ENCODE data around the gene BORCS5. TPM values are rescaled to one million over a fixed set of nuclear protein-coding genes. Genes with fewer than 3 reads are reported as not detected.

BORCS5 gene
- total RNA-seq, 5 donors from 2014 or later (not counting 1 experiment from before 2014, with no cell fraction given): 18.0 to 34.0 (median 25.5) TPM

- no CpG with 5 or more reads among the region's 4 CpGs for WGBS (ENCODE audit: insufficient coverage)
- Histone ChIP-seq H3K36me3 (ENCODE audit: control insufficient read depth in 2 of 2, extremely low read depth in 1 of 2, insufficient read depth in 1 of 2, low read length in 1 of 2) (peaks cover 0 to 30% of the 10 kb centered on the region in 2 donors), H3K9me3 (no peaks in the 10 kb centered on the region), H3K4me1 (ENCODE audit: control insufficient read depth in 1 of 2, extremely low read depth in 1 of 2, insufficient read depth in 2 of 2, low read length in 2 of 2) (no peaks in the 10 kb centered on the region), H3K4me3 (ENCODE audit: control insufficient read depth in 1 of 2, extremely low read depth in 1 of 2, low read length in 1 of 2) (no peak overlapping the region), H3K27ac (ENCODE audit: low read length) (no peak overlapping the region), H3K27me3 (replicated peaks in 1 of 2; ENCODE audit: control insufficient read depth in 2 of 2, extremely low read depth in 1 of 2, insufficient read depth in 2 of 2, low read length in 1 of 2) (no peaks in the 10 kb centered on the region)
- Mint-ChIP-seq H3K4me3 (no peak overlapping the region), H3K27me3 (no peaks in the 10 kb centered on the region), H3K36me3 (peaks cover 66% of the 10 kb centered on the region), H3K9me3 (no peaks in the 10 kb centered on the region), H3K27ac (no peak overlapping the region), H3K4me1 (peaks cover 24 to 54% (median 49%) of the 10 kb centered on the region in 3 donors)
- ATAC-seq (replicated peaks in 1 of 4): no peak
- no peak for DNase-seq
- POLR2A ChIA-PET: interaction anchor here in 1 of 2 donors (0.6 kb wide), 1 partner anchor 23 kb away, joined by 5 read pairs; no protein-coding TSS in a partner anchor
- CTCF ChIA-PET: interaction anchor here in 1 of 2 donors (0.5 kb wide), 1 partner anchor 27 kb away, joined by 4 read pairs; no protein-coding TSS in a partner anchor
Observed at GRCh38 chr12:12518919-12519318, 162.0 kb downstream of the BORCS5 start.

Other genes starting within 250 kb of the BORCS5 start
- 1 to 10 TPM; 4.9 to 8.7 (median 6.3) TPM for gene LRP6, start 90.0 kb upstream of the BORCS5 start, total RNA-seq
- 1 to 10 TPM in 2 of 5 donors, under 1 TPM in 3; 0.16 to 1.6 (median 0.96) TPM for gene MANSC1, start 6.8 kb upstream of the BORCS5 start, total RNA-seq
- gene DUSP16, start 205.8 kb downstream of the BORCS5 start, total RNA-seq: 10 to 100 TPM; 44.6 to 72.3 (median 61.0) TPM